ENCODE results near the gene EPHA10.
A peak's percentile ranks its signal among the peaks of the same experiment; 100 is the strongest.
"Not testable (repeated sequence)": the region's sequence is repeated elsewhere in the genome, so short reads cannot be mapped to it uniquely, and the experiment has no call there.

The EPHA10 gene

GRCh38 chr1:37764888-37765441 is at the start of gene EPHA10:
Gene EPHA10, minus strand, starts transcription at chr1:37765120. Its CDS starts 54 bp downstream, at chr1:37765066.
- peak; percentile 99 for DNase-seq

- DNase-seq: no peak
Measured at GRCh38 chr1:37814252-37814651, 49.3 kb upstream of the EPHA10 start.

GRCh38 chr1:37813529-37814145 is 48.7 kb upstream of the EPHA10 start:
- DNase-seq: no peak

DNA sequence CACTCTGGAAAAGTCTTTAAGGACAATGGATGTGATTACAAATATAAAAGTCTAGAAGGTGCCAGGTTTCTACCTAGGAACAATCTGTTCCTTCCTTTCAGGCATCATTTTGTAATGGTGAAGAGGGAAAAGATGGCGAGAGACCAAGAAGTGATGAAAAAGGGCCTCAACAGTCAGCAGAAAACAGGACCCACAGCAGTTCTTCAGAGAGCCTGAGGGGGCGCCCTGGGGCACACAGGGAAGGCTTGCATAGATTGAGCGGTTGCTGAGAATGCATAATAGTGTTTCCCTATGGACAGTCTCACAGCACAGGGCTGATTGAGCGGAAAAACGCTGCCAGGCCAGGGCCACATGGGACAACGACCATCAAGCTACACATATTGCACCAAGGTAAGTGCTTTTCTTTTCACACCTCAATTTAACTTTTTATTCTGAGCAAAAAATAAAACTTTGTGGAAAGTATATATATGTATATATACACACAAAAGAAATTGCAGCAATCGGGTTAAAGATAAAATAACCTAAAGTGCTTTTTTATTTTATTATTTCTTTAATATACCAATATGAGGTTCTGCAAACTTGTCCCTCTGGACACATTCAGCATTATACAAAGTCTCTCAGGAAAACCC is 46.2 kb upstream of the EPHA10 start:
- DNase-seq: peak; percentile 100

DNA sequence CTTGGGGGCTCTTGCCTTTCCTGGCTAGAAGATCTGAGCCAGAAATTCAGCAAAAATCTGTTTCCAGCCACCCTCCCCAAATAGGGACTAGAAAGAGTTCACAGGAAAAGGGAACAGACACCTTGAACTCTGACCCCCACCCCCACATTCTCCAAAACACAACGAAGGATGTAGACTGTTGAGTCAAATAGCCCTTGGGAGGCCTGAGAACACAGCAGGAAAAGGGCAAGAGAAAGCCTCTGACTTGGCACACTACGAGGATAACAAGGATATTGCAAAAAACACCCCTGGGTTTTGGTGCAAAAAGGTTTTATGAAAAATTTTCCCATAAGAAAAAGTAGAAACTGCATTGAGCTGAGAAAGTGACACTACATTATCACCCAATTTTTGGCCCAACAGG is 45.0 kb upstream of the EPHA10 start:
- DNase-seq: no peak

GRCh38 chr1:37808369-37809319 is 43.7 kb upstream of the EPHA10 start:
- DNase-seq: peak; percentile 100

- peak; percentile 100 for DNase-seq
Measured at GRCh38 chr1:37807555-37808368, 42.8 kb upstream of the EPHA10 start, which contains the start of the genes C1orf122 and YRDC. Gene C1orf122, plus strand, starts transcription at chr1:37807790. Its CDS starts 615 bp downstream, at chr1:37808405. Gene YRDC, minus strand, starts transcription at chr1:37808208. Its CDS starts 28 bp downstream, at chr1:37808180.

DNA sequence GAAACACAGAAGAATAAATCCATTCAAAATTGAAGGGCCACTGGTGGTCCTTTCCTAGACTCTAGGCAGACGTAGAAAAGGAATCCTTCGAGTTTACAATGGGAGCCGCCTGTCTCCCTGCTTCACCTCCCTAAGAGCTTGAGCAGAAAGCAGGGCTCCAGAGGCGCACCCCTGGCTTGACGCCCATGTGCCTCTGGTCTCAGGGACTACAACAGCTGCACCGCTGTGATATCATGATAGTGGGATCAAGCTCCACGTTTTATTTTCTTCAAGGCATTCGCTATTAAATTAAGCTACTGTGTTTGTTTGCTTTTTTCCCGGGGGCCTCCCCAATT is 42.3 kb upstream of the EPHA10 start:
- DNase-seq: no peak

DNA sequence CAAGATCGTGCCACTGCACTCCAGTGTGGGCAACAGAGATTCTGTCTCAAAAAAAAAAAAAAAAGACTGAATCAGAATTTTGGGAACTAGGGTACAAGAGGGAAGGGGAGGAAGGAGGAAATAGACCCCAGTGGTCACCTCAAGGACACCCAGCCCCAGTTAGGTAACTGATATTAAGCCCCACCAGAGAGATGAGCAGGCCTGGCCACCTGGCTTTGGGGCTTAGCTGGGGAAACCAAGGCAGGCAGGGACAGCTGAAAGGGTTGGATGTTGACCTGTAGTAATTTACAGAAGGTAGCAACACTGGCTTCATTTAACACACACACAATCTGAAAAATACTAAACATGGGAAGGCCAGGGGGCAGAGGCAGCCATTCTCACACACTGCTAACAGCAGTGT is 37.5 kb upstream of the EPHA10 start:
- peak; percentile 89 for DNase-seq

GRCh38 chr1:37797750-37798345 is 32.9 kb upstream of the EPHA10 start:
- no peak for DNase-seq

GRCh38 chr1:37795340-37796125 is 30.6 kb upstream of the EPHA10 start:
- peak; percentile 99 for DNase-seq

DNA sequence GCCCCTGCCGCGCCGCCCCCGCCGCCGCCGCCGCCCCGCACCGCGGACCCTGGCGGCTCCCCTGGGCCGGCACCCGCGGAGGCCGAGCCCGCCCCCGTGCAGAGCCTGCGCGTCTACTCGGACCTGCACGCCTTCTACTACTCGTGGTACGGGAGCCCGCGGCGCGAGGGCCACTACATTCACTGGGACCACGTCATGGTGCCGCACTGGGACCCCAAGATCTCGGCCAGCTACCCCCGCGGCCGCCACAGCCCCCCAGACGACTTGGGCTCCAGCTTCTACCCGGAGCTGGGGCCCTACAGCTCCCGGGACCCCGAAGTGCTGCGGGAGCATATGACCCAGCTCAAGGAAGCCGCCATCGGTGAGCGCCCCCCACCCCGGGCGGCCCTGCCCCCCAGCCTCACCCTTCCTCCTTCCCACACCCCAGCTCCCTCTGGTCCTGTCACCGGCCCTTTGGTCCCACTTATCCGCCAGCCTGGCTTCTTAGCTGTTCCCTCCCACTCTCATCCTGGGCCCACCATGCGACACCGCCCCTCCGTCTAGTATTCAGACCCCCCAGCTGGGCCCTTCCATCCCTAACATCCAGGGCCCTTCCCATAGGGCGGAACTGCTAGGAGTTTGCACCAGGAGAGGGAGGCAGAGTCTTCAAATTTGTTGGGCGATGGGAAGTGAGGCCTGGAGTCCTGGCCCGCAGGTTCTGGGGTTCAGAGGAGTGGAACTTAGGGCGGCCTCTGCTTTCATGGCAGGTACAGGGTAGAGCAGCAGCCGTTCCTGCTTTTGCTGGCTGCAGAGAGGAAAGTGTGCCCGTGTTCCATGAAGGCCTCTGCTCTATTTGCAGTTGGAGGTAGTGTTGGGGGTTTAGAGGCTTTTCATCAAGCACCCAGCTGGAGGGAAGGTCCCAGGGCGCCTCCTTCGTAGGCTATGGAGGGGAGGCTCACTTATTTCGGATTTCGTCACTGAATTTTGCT is 29.7 kb upstream of the EPHA10 start:
- DNase-seq: peak; percentile 97

DNA sequence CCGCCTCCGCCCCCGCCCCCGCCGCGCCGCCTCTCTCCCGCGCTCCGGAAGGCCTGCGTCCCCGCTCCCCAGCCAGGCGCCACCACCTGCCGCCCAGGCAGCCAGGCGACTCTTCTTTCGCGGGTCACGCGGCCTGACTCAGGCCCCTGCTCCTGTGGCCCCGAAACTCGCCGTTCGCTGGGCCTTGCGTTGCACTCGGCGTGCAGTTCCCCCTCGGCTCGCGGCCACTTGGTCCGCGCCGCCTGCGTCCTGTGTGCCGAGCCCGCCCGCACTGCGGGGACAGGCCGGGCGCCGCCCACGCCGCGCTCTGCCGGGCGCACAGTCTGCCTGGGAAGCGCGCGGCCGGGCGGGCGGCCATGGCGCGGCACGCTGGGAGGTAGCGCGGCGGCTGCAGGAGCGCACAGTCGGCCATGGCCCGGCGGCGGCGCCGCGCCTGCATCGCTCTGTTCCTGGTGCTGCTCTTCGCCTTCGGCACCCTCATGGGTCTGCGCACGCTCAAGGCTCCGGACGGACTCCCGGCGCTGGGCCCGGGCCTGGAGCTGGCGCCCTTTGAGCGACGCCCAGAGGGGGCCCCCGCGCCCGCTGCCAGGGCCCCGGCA is 29.0 kb upstream of the EPHA10 start, which contains the start of gene MANEAL:
TSS of gene MANEAL (plus strand) at position 75 of the 599 bp plus-strand sequence. CDS start at position 411, 336 bp downstream.
- DNase-seq: peak; percentile 100

DNA sequence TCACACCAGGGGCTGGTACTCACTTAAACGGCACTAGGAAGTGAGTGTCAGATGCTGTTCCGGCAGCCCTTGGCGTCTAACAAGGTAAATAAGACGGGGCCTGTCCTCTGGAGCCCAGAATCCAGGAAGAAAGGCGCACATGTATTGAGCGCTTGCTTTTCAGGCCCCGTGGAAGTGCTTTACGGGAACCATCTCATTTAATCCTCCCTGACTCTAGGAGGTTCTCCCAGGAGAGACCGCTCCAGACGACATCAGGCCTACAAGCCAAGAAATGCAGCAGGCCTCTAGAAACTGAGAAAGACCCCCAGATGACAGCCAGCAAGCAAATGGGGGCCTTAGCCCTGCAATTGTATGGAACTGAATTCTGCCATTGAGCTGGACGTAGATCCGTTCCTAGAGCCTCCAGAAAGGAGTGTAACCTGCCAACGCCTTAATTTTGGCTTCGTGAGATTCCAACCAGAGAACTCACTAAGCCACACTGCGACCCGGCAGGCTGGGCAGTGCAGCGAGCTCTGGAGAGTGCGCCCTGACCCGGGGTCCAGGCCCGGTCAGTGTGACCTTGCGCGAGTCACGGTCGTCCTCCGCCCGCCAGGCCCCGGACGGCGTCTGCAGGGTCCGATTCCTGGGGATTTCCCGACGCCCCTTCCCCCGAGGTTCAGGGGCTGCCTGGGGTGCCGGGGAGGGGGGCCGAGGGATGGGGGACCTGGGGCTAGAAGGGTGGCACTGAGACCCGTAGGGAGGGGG is 28.2 kb upstream of the EPHA10 start:
- peak; percentile 99 for DNase-seq

- no peak for DNase-seq
Measured at GRCh38 chr1:37782491-37782890, 17.6 kb upstream of the EPHA10 start.

- no peak for DNase-seq
Measured at GRCh38 chr1:37778654-37779053, 13.7 kb upstream of the EPHA10 start.

DNA sequence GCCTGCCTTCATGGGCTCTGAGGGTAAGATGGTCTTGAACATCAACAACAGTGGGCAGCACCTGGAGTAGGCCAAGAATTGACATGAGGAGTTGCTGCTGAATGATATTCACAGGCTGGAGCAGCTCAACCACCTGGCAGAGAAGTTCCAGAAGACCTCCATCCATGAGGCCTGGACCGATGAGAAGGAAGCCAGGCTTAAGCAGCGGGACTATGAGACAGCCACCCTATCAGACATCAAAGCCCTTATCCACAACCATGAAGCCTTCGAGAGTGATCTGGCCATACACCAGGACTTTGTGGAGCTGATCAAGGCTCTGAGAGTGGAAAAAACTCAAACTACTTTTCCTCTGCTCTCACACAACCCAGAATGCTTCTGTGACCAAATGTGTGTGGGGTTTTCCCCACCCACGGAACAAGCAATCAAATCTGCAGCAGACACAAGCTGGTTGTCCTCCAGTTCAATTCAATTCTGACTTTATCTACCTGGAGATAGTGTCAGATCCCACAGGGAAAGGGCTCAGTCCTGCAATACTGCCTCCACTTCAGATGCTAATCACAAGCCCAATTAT is 12.1 kb upstream of the EPHA10 start:
- DNase-seq: no peak

- DNase-seq: not testable (repeated sequence)
Measured at GRCh38 chr1:37771440-37771839, 6.5 kb upstream of the EPHA10 start.
